ENCODE measurements around the gene PIK3C2G. TPM values are rescaled to one million over a fixed set of nuclear protein-coding genes. Genes with fewer than 3 reads are reported as not detected.

The PIK3C2G gene
- total RNA-seq, 1 experiment from 2014 or later = not detected

- DNase-seq (no peak), ATAC-seq (no peak)
- no peaks in the 10 kb centered on the region for H3K79me2 ChIP-seq (ENCODE audit: low read length)
- POLR2A ChIA-PET (ENCODE audit: unreplicated experiment) = no interaction called here
- no peak overlapping the region for H3K4me3 ChIP-seq (ENCODE audit: low read length)
- H3K36me3 ChIP-seq (ENCODE audit: low read depth, low read length) = no peaks in the 10 kb centered on the region
- no peaks in the 10 kb centered on the region for H4K20me1 ChIP-seq (ENCODE audit: low read length)
- H3F3A ChIP-seq (ENCODE audit: low read length, unreplicated experiment) = no peaks in the 10 kb centered on the region
- H3K9me3 ChIP-seq (ENCODE audit: low read length) = no peaks in the 10 kb centered on the region
- peaks cover 12% of the 10 kb centered on the region for H3K4me1 ChIP-seq (ENCODE audit: insufficient read depth, low read length)
- H3K27me3 ChIP-seq (ENCODE audit: low read length) = no peaks in the 10 kb centered on the region
- no peak overlapping the region for H3K4me2 ChIP-seq (ENCODE audit: low read length)
- no peak overlapping the region for H2AFZ ChIP-seq (ENCODE audit: low read length)
- intact Hi-C loops (cut with micrococcal nuclease) = no loop called here
- H3K9me2 ChIP-seq (replicated peaks; ENCODE audit: low read length) = no peaks in the 10 kb centered on the region
- H3K27ac ChIP-seq (ENCODE audit: low read length) = no peak overlapping the region
- H3K9ac ChIP-seq (ENCODE audit: low read length) = no peak overlapping the region
- no TSS peak for BruUV-seq (replicated peaks)
- CTCF ChIA-PET = interaction anchor here (0.8 kb wide), 1 partner anchor 131 kb away, joined by 3 read pairs; no protein-coding TSS in a partner anchor
- TF ChIP-seq EZH2 (IDR thresholded peaks at IDR 0.05; ENCODE audit: low read length, unreplicated experiment) (no peak), EZH2phosphoT487 (IDR thresholded peaks at IDR 0.05; ENCODE audit: borderline replicate concordance, low read length) (no peak), CTCF (conservative IDR thresholded peaks at IDR 0.05; ENCODE audit: low read depth, low read length) (no peak)
These were observed 4.1 kb upstream of the PIK3C2G start for GRCh38 chr12:18257251-18257650.

GRCh38 chr12:18258929-18259328 is 2.4 kb upstream of the PIK3C2G start:
- intact Hi-C loops (cut with micrococcal nuclease) = no loop called here
- Histone ChIP-seq H3K4me2 (ENCODE audit: low read length) (no peak overlapping the region), H3K4me1 (ENCODE audit: insufficient read depth, low read length) (peaks cover 21% of the 10 kb centered on the region), H3F3A (ENCODE audit: low read length, unreplicated experiment) (no peaks in the 10 kb centered on the region), H3K27ac (ENCODE audit: low read length) (no peak overlapping the region), H3K36me3 (ENCODE audit: low read depth, low read length) (no peaks in the 10 kb centered on the region), H3K4me3 (ENCODE audit: low read length) (no peak overlapping the region), H3K9me3 (ENCODE audit: low read length) (no peaks in the 10 kb centered on the region), H3K79me2 (ENCODE audit: low read length) (no peaks in the 10 kb centered on the region), H4K20me1 (ENCODE audit: low read length) (no peaks in the 10 kb centered on the region), H3K9me2 (replicated peaks; ENCODE audit: low read length) (no peaks in the 10 kb centered on the region), H3K27me3 (ENCODE audit: low read length) (no peaks in the 10 kb centered on the region), H2AFZ (ENCODE audit: low read length) (no peak overlapping the region), H3K9ac (ENCODE audit: low read length) (no peak overlapping the region)
- POLR2A ChIA-PET (ENCODE audit: unreplicated experiment) = no interaction called here
- BruUV-seq (replicated peaks) = no TSS peak
- no peak for ATAC-seq
- no peak for TF ChIP-seq EZH2 (IDR thresholded peaks at IDR 0.05; ENCODE audit: low read length, unreplicated experiment)
- CTCF ChIA-PET = no interaction called here
- DNase-seq = no peak

DNA sequence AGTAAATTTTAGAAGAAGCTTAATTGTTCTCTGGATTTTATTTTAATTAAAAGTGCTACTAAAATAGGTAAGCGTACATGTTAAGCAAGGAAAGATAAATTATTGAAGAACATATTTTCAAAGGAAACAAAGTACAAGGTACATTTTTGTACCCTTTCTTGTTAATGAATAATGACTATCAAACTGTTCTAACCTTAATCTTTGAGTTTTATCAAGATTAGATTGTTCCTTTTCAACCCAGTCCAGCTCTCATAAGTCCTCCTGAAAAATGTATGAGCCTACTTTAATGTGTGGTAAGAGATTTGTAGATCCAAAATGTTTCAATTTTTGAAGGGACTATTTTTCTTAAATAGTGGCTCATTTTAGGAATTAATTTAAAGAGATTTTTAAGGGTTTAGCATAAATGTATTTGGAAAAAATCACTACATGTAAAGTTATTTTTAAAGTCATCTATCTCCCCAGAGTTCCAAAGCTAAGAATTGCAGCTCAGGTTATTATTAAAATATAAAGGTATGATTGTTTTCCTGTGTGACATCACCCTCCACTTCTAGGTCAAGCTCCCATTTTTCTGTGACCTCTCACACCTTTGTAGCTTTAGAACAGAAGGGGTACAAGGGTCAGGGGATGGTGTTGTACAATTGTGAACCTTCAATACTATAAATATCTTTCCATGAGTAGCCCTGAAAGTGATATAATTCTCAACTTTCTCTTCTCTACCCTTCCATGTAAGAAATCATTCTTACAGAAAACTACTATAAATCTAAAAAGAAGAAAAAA is 1.2 kb upstream of the PIK3C2G start:
- H3K9ac ChIP-seq (ENCODE audit: low read length) = no peak overlapping the region
- ATAC-seq (no peak), DNase-seq (no peak)
- no peaks in the 10 kb centered on the region for H3K9me3 ChIP-seq (ENCODE audit: low read length)
- ChIA-PET POLR2A (ENCODE audit: unreplicated experiment) (no interaction called here), CTCF (no interaction called here)
- H3K4me2 ChIP-seq (ENCODE audit: low read length) = no peak overlapping the region
- H3K36me3 ChIP-seq (ENCODE audit: low read depth, low read length) = no peaks in the 10 kb centered on the region
- TF ChIP-seq EZH2 (IDR thresholded peaks at IDR 0.05; ENCODE audit: low read length, unreplicated experiment) (no peak), EZH2phosphoT487 (IDR thresholded peaks at IDR 0.05; ENCODE audit: borderline replicate concordance, low read length) (no peak), CTCF (conservative IDR thresholded peaks at IDR 0.05; ENCODE audit: low read depth, low read length) (no peak)
- H3K27me3 ChIP-seq (ENCODE audit: low read length) = no peaks in the 10 kb centered on the region
- no peak overlapping the region for H3K27ac ChIP-seq (ENCODE audit: low read length)
- no peak overlapping the region for H3K4me3 ChIP-seq (ENCODE audit: low read length)
- no peaks in the 10 kb centered on the region for H3K79me2 ChIP-seq (ENCODE audit: low read length)
- no peaks in the 10 kb centered on the region for H4K20me1 ChIP-seq (ENCODE audit: low read length)
- H3F3A ChIP-seq (ENCODE audit: low read length, unreplicated experiment) = no peaks in the 10 kb centered on the region
- H2AFZ ChIP-seq (ENCODE audit: low read length) = no peak overlapping the region
- intact Hi-C loops (cut with micrococcal nuclease) = no loop called here
- peaks cover 21% of the 10 kb centered on the region for H3K4me1 ChIP-seq (ENCODE audit: insufficient read depth, low read length)
- no TSS peak for BruUV-seq (replicated peaks)
- no peaks in the 10 kb centered on the region for H3K9me2 ChIP-seq (replicated peaks; ENCODE audit: low read length)

Data from PC-3 (cell line).